ENCODE results near the gene LRRC8C.
A peak's percentile ranks its signal among the peaks of the same experiment; 100 is the strongest.
"Not testable (repeated sequence)": the region's sequence is repeated elsewhere in the genome, so short reads cannot be mapped to it uniquely, and the experiment has no call there.

The LRRC8C gene

GRCh38 chr1:89615676-89616598 lies 17.0 kb upstream of the LRRC8C start:
- H3K9me3 Mint-ChIP-seq, result peaks cover 17% of the 10 kb centered on the region
- no peak overlapping the region for H3K27ac Mint-ChIP-seq
- no peaks in the 10 kb centered on the region for H3K27me3 Mint-ChIP-seq
- H3K4me3 Mint-ChIP-seq, result no peak overlapping the region
- peaks cover 80% of the 10 kb centered on the region for H3K4me1 Mint-ChIP-seq (ENCODE audit: low read depth)
- H3K36me3 Mint-ChIP-seq (ENCODE audit: low read depth), result peaks cover 45% of the 10 kb centered on the region

GRCh38 chr1:89616844-89617627 lies 15.9 kb upstream of the LRRC8C start:
- Mint-ChIP-seq H3K4me1 (ENCODE audit: low read depth) (peaks cover 79% of the 10 kb centered on the region), H3K9me3 (peaks cover 17% of the 10 kb centered on the region), H3K27ac (peak overlapping the region; percentile 32), H3K27me3 (no peaks in the 10 kb centered on the region), H3K4me3 (no peak overlapping the region), H3K36me3 (ENCODE audit: low read depth) (peaks cover 51% of the 10 kb centered on the region)

- Mint-ChIP-seq H3K27ac (peak overlapping the region; percentile 61), H3K4me3 (peak overlapping the region; percentile 25), H3K27me3 (no peaks in the 10 kb centered on the region), H3K4me1 (ENCODE audit: low read depth) (peaks cover 56% of the 10 kb centered on the region), H3K36me3 (ENCODE audit: low read depth) (peaks cover 55% of the 10 kb centered on the region), H3K9me3 (peaks cover 17% of the 10 kb centered on the region)
Measured at GRCh38 chr1:89620664-89621063, 12.3 kb upstream of the LRRC8C start.

- Mint-ChIP-seq H3K4me1 (ENCODE audit: low read depth) (peaks cover 57% of the 10 kb centered on the region), H3K27ac (no peak overlapping the region), H3K27me3 (no peaks in the 10 kb centered on the region), H3K36me3 (ENCODE audit: low read depth) (peaks cover 36% of the 10 kb centered on the region), H3K9me3 (peaks cover 9% of the 10 kb centered on the region), H3K4me3 (no peak overlapping the region)
Measured at GRCh38 chr1:89622895-89623294, 10.0 kb upstream of the LRRC8C start.

- H3K4me1 Mint-ChIP-seq (ENCODE audit: low read depth), result peaks cover 62% of the 10 kb centered on the region
- peaks cover 24% of the 10 kb centered on the region for H3K36me3 Mint-ChIP-seq (ENCODE audit: low read depth)
- no peaks in the 10 kb centered on the region for H3K9me3 Mint-ChIP-seq
- H3K4me3 Mint-ChIP-seq, result no peak overlapping the region
- no peaks in the 10 kb centered on the region for H3K27me3 Mint-ChIP-seq
- H3K27ac Mint-ChIP-seq, result no peak overlapping the region
Measured at GRCh38 chr1:89624314-89624713, 8.6 kb upstream of the LRRC8C start.

- H3K27ac Mint-ChIP-seq, result no peak overlapping the region
- no peaks in the 10 kb centered on the region for H3K9me3 Mint-ChIP-seq
- H3K27me3 Mint-ChIP-seq, result no peaks in the 10 kb centered on the region
- H3K36me3 Mint-ChIP-seq (ENCODE audit: low read depth), result peaks cover 20% of the 10 kb centered on the region
- no peak overlapping the region for H3K4me3 Mint-ChIP-seq
- H3K4me1 Mint-ChIP-seq (ENCODE audit: low read depth), result peaks cover 67% of the 10 kb centered on the region
Measured at GRCh38 chr1:89624715-89625323, 8.1 kb upstream of the LRRC8C start.

- Mint-ChIP-seq H3K27me3 (no peaks in the 10 kb centered on the region), H3K4me1 (ENCODE audit: low read depth) (peaks cover 73% of the 10 kb centered on the region), H3K4me3 (peak overlapping the region; percentile 58), H3K9me3 (no peaks in the 10 kb centered on the region), H3K36me3 (ENCODE audit: low read depth) (peaks cover 10% of the 10 kb centered on the region), H3K27ac (peak overlapping the region; percentile 78)
Measured at GRCh38 chr1:89627596-89627962, 5.3 kb upstream of the LRRC8C start.

- no peaks in the 10 kb centered on the region for H3K27me3 Mint-ChIP-seq
- peak overlapping the region; percentile 19 for H3K27ac Mint-ChIP-seq
- peaks cover 67% of the 10 kb centered on the region for H3K4me1 Mint-ChIP-seq (ENCODE audit: low read depth)
- H3K9me3 Mint-ChIP-seq, result no peaks in the 10 kb centered on the region
- H3K36me3 Mint-ChIP-seq (ENCODE audit: low read depth), result peaks cover 15% of the 10 kb centered on the region
- no peak overlapping the region for H3K4me3 Mint-ChIP-seq
Measured at GRCh38 chr1:89629146-89629545, 3.8 kb upstream of the LRRC8C start.

GRCh38 chr1:89629600-89629999 lies 3.3 kb upstream of the LRRC8C start:
- H3K4me1 Mint-ChIP-seq (ENCODE audit: low read depth), result peaks cover 71% of the 10 kb centered on the region
- not testable (repeated sequence) for H3K27me3 Mint-ChIP-seq, H3K9me3 Mint-ChIP-seq
- peak overlapping the region; percentile 29 for H3K4me3 Mint-ChIP-seq
- peaks cover 19% of the 10 kb centered on the region for H3K36me3 Mint-ChIP-seq (ENCODE audit: low read depth)
- H3K27ac Mint-ChIP-seq, result peak overlapping the region; percentile 46

GRCh38 chr1:89630048-89630447 lies 2.9 kb upstream of the LRRC8C start:
- H3K27ac Mint-ChIP-seq, result peak overlapping the region; percentile 46
- peaks cover 22% of the 10 kb centered on the region for H3K36me3 Mint-ChIP-seq (ENCODE audit: low read depth)
- no peaks in the 10 kb centered on the region for H3K9me3 Mint-ChIP-seq
- peaks cover 74% of the 10 kb centered on the region for H3K4me1 Mint-ChIP-seq (ENCODE audit: low read depth)
- H3K27me3 Mint-ChIP-seq, result no peaks in the 10 kb centered on the region
- H3K4me3 Mint-ChIP-seq, result peak overlapping the region; percentile 21

- H3K36me3 Mint-ChIP-seq (ENCODE audit: low read depth), result peaks cover 34% of the 10 kb centered on the region
- H3K9me3 Mint-ChIP-seq, result no peaks in the 10 kb centered on the region
- no peaks in the 10 kb centered on the region for H3K27me3 Mint-ChIP-seq
- peaks cover 80% of the 10 kb centered on the region for H3K4me1 Mint-ChIP-seq (ENCODE audit: low read depth)
- peak overlapping the region; percentile 93 for H3K27ac Mint-ChIP-seq
- peak overlapping the region; percentile 99 for H3K4me3 Mint-ChIP-seq
Measured at GRCh38 chr1:89631816-89632656, 884 bp upstream of the LRRC8C start.

GRCh38 chr1:89633248-89633799 lies 404 bp downstream of the LRRC8C start:
- Mint-ChIP-seq H3K36me3 (ENCODE audit: low read depth) (peaks cover 47% of the 10 kb centered on the region), H3K4me1 (ENCODE audit: low read depth) (peaks cover 80% of the 10 kb centered on the region), H3K27me3 (no peaks in the 10 kb centered on the region)

GRCh38 chr1:89633800-89634625 lies 1.1 kb downstream of the LRRC8C start:
- peak overlapping the region; percentile 99 for H3K4me3 Mint-ChIP-seq
- peak overlapping the region; percentile 93 for H3K27ac Mint-ChIP-seq
- peaks cover 47% of the 10 kb centered on the region for H3K36me3 Mint-ChIP-seq (ENCODE audit: low read depth)
- no peaks in the 10 kb centered on the region for H3K27me3 Mint-ChIP-seq
- H3K9me3 Mint-ChIP-seq, result no peaks in the 10 kb centered on the region
- peaks cover 76% of the 10 kb centered on the region for H3K4me1 Mint-ChIP-seq (ENCODE audit: low read depth)

More at GRCh38 chr1:89633248-89633799, 404 bp downstream of the LRRC8C start:
- Mint-ChIP-seq H3K27ac (peak overlapping the region; percentile 93), H3K9me3 (no peaks in the 10 kb centered on the region), H3K4me3 (peak overlapping the region; percentile 99)

Measured in stimulated activated naive CD8-positive, alpha-beta T cell treated with anti-CD3 and anti-CD28 coated beads, Interleukin-15, Interleukin-2, amounts not matched to agents 100 ng/mL and 50 ng/mL, for 24 hours (primary cell).